BE2C (cell line): ENCODE data around the gene CFAP100.
A peak's percentile ranks its signal among the peaks of the same experiment; 100 is the strongest.

Experiments used
- DNase-seq: peaks from one replicate; pipeline ENCODE4 v3.0.0-alpha.2; 2020
- H3K27me3 ChIP-seq: fragments of 250-450 bp; sonication (Bioruptor Pico); 2 replicates; pipeline ENCODE4 v1.5.1; 2020; ENCODE audit warnings: mild to moderate bottlenecking
- H3K36me3 ChIP-seq: fragments of 250-450 bp; sonication (Bioruptor Pico); 2 replicates; pipeline ENCODE4 v1.5.1; 2020; ENCODE audit warnings: mild to moderate bottlenecking
- H3K4me1 ChIP-seq: fragments of 250-450 bp; sonication (Bioruptor Pico); 2 replicates; pipeline ENCODE4 v1.5.1; 2020
- H3K4me3 ChIP-seq: 2 replicates; pipeline ENCODE4 v1.5.1; 2011; ENCODE audit warnings: low read depth, low read length
- H3K9me3 ChIP-seq: fragments of 250-450 bp; sonication (Bioruptor Pico); 2 replicates; pipeline ENCODE4 v1.5.1; 2020
- CTCF ChIP-seq: IDR thresholded peaks from 2 replicates; pipeline ENCODE4 v1.5.1; 2012; ENCODE audit warnings: mild to moderate bottlenecking, low read depth, low read length

The CFAP100 gene

DNA sequence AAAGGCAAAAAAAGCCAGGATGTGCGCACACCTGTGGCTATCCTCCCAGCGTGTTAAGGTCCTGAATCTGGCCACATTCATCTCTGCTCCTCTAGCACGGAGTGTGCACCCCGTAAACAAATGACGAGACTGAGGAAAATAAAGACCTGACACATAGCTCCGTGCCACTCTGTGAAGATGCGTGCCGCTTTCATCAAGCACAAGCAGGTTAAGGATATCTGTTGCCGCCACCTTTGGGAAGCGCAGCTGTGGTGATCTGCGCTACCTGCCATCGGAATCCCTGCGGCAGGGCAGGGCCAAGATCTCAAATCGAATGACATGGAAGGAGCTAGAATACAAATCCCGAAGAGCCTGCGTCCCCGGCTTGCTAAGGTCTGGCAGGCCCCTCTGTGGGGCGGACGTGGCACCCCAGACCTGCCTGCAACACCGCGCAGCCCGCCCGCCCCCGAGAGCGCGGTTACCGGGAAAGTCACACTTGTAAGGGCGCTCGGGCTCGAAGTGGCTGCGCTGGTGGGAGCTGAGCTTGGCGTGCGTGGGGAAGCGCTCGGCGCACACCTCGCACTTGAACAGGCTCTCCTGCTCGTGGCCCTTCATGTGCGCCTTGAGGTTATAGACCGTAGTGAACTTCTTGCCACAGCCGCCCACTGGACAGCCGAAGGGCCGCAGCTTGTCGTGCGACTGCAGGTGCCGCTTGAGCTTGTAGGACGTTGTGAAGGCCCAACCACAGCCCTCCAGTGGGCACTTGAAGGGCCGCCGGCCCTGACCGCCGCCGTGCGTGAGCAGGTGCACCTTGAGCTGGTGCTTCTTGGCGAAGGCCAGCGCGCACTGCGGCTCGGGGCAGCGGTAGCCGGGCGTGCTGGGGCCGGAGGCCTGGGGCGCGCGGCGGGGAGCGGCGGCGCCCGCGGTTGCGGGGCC lies 80.0 kb downstream of the CFAP100 start:
- peak; percentile 57 for DNase-seq
- no peak; the same call in 1 of the 2 replicates for TF ChIP-seq CTCF
- H3K4me3 ChIP-seq = peak overlapping the region; percentile 89
- peaks cover 14% of the 10 kb centered on the region for H3K36me3 ChIP-seq
- H3K27me3 ChIP-seq = peaks cover 3% of the 10 kb centered on the region; the same call in 1 of the 2 replicates
- no peaks in the 10 kb centered on the region for H3K9me3 ChIP-seq
- peaks cover 14% of the 10 kb centered on the region for H3K4me1 ChIP-seq

- Histone ChIP-seq H3K9me3 (no peaks in the 10 kb centered on the region), H3K4me1 (peaks cover 14% of the 10 kb centered on the region), H3K27me3 (peaks cover 3% of the 10 kb centered on the region; the same call in 1 of the 2 replicates), H3K4me3 (peak within 1 kb of the TSS; percentile 89), H3K36me3 (peaks cover 6% of the 10 kb centered on the region)
- DNase-seq = peak; percentile 97
- peak; percentile 45 for TF ChIP-seq CTCF
These were observed 80.9 kb downstream of the CFAP100 start, which contains the start of gene ZXDC for GRCh38 chr3:126475413-126476114. Gene ZXDC, minus strand, starts transcription at chr3:126475891. Its CDS starts 26 bp downstream, at chr3:126475865.

- H3K4me3 ChIP-seq = peak overlapping the region; percentile 73
- H3K36me3 ChIP-seq = no peaks in the 10 kb centered on the region; the same call in 1 of the 2 replicates
- TF ChIP-seq CTCF = no peak
- peak; percentile 28 for DNase-seq
- no peaks in the 10 kb centered on the region for H3K9me3 ChIP-seq
- H3K4me1 ChIP-seq = peaks cover 14% of the 10 kb centered on the region
- H3K27me3 ChIP-seq = peaks cover 3% of the 10 kb centered on the region; the same call in 1 of the 2 replicates
These were observed 81.7 kb downstream of the CFAP100 start for GRCh38 chr3:126476166-126477060.

DNA sequence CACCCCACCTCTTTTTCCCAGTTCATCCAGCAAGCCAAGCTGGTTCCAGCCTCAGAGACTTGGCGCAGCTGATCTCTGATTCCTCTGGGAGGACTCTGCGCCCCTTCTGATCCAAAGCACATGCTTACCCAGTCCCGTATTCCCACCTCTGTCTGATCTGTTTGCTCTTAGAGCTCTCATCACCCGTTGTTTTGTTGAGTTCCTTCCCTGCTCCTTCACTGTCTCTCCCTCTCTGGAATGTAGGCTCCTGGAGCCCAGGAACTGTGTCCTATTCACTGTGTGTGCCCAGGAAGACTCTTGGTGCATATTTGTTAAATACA lies 82.3 kb downstream of the CFAP100 start:
- Histone ChIP-seq H3K4me1 (peaks cover 19% of the 10 kb centered on the region), H3K4me3 (no peak overlapping the region), H3K9me3 (no peaks in the 10 kb centered on the region), H3K36me3 (no peaks in the 10 kb centered on the region), H3K27me3 (peaks cover 3% of the 10 kb centered on the region; the same call in 1 of the 2 replicates)
- DNase-seq = no peak
- no peak for TF ChIP-seq CTCF

- no peak for TF ChIP-seq CTCF
- DNase-seq = peak; percentile 1
- peaks cover 6% of the 10 kb centered on the region; the same call in 1 of the 2 replicates for H3K4me1 ChIP-seq
- peaks cover 3% of the 10 kb centered on the region; the same call in 1 of the 2 replicates for H3K27me3 ChIP-seq
- H3K36me3 ChIP-seq = no peaks in the 10 kb centered on the region
- no peaks in the 10 kb centered on the region for H3K9me3 ChIP-seq
- no peak overlapping the region for H3K4me3 ChIP-seq
These were observed 84.0 kb downstream of the CFAP100 start for GRCh38 chr3:126478581-126479310.
